Ovary (tissue), 9 donors: ENCODE data around the gene ABCC1. TPM values are rescaled to one million over a fixed set of nuclear protein-coding genes. Genes with fewer than 3 reads are reported as not detected.

Source experiments
- DNase-seq, 5 donors: peaks; one replicate each; pipeline ENCODE4 v3.0.0-alpha.2; 2019 to 2020
- H3K27ac ChIP-seq, 2 donors: fragments of 200-600 bp; one replicate each; pipeline versions ENCODE4 v1.5.1 to v1.8.0; 2019 to 2022
- H3K27me3 ChIP-seq: fragments of 200-600 bp; one replicate; pipeline ENCODE4 v1.8.0; 2022
- H3K36me3 ChIP-seq: fragments of 200-600 bp; sonication (generic); one replicate; pipeline ENCODE4 v1.5.1; 2019
- H3K4me1 ChIP-seq: one replicate; pipeline ENCODE4 v1.8.1; 2013; ENCODE audit warnings: mild to moderate bottlenecking, moderate library complexity; ENCODE audit not compliant: insufficient read depth
- H3K4me3 ChIP-seq: fragments of 200-600 bp; sonication (generic); one replicate; pipeline ENCODE4 v1.5.1; 2017
- H3K9me3 ChIP-seq, 2 donors: fragments of 200-600 bp in 1 of 2; sonication (generic) in 1 of 2; one replicate each; pipeline versions ENCODE4 v1.5.1 to v1.8.1; 2013 to 2019; ENCODE audit warnings: mild to moderate bottlenecking in 1 of 2, moderate library complexity in 1 of 2
- CTCF ChIP-seq, 3 donors: fragments of 450-650 bp in 2 of 3; fragments of 200-600 bp in 1 of 3; IDR thresholded peaks; one replicate each; pipeline versions ENCODE4 v1.5.1 to v1.8.0; 2016 to 2022; ENCODE audit warnings: antibody characterized with exemption in 3 of 3, mild to moderate bottlenecking in 1 of 3
- EP300 ChIP-seq: sonication (generic); formaldehyde crosslinking; IDR thresholded peaks from one replicate; pipeline ENCODE4 v1.6.1; 2017; ENCODE audit warnings: antibody characterized with exemption
- POLR2A ChIP-seq: fragments of 450-650 bp; IDR thresholded peaks from one replicate; pipeline ENCODE4 v1.6.1; 2017; ENCODE audit warnings: antibody characterized with exemption, mild to moderate bottlenecking, moderate library complexity
- WGBS, 3 donors: extraction: QIAGEN DNeasy Blood & Tissue Kit in 1 of 3; methylation state at CpG; one replicate each; pipeline versions ENCODE4 v1.1.5 to v1.1.7; 2013 to 2017; 5-methylcytosine and 5-hydroxymethylcytosine counted together
- intact Hi-C, 4 donors: fragments of 100-400 bp; cut with DNase I; formaldehyde crosslinking; loops; one replicate each; pipeline versions ENCODE4 v1.11.0 to v1.15.1; 2022 to 2023
- polyA plus RNA-seq, 2 donors: library from polyadenylated mRNA; stranded (reverse); fragments of 200-250 nt in 1 of 2; fragments of 350-450 nt in 1 of 2; fragmentation: Illumina TruSeq in 1 of 2; extraction: RNeasy Lipid Tissue Mini Kit (QIAGEN cat#74804) in 1 of 2; gene quantifications; one replicate each; pipeline ENCODE4 v1.2.3, GENCODE V29; 2013 to 2014
- total RNA-seq, 7 donors: library from RNA; depleted of rRNA in 2 of 7; stranded (reverse); fragments of >200 nt in 2 of 7; fragmentation: NEBNext Ultra II Directional in 3 of 7; extraction: Animal tissue kit (Norgen Biotek cat#: 25700) in 3 of 7; gene quantifications; one replicate each; pipeline versions ENCODE4 v1.1.0 to v1.2.4, GENCODE V29; 2016 to 2023
- donor health status: DM: no; HTN: no; CAD: no; lungs with moderate emphysema.
- donor health status: DM: no; HTN: no; CAD: no.
- donor health status: Bipolar disorder and iron deficiency.
- donor health status: DM: yes; HTN: yes; CAD: no.
- donor health status: DM: no; HTN: no; CAD: no.
- donor health status: DM: yes; HTN: yes; CAD: no.

Gene ABCC1
- total and polyA plus RNA-seq, 9 donors = 10.0 to 31.1 (median 20.9) TPM

- TF ChIP-seq CTCF (IDR thresholded peaks at IDR 0.05) = no peak
- TF ChIP-seq POLR2A = no peak
- TF ChIP-seq EP300 = no peak
- Histone ChIP-seq H3K4me1 (no peaks in the 10 kb centered on the region), H3K27me3 (no peaks in the 10 kb centered on the region), H3K9me3 (no peaks in the 10 kb centered on the region), H3K4me3 (no peak overlapping the region), H3K36me3 (no peaks in the 10 kb centered on the region), H3K27ac (no peak overlapping the region)
- 93 to 95% (median 95%) methylated on average over 10 of the region's 10 CpGs for WGBS, 3 donors
- intact Hi-C loops = no loop called here
- DNase-seq = no peak
These were observed 91.9 kb downstream of the ABCC1 start for GRCh38 chr16:16041196-16041892.

- no peaks in the 10 kb centered on the region for H3K9me3 ChIP-seq
- TF ChIP-seq POLR2A = no peak
- no peak for TF ChIP-seq CTCF (IDR thresholded peaks at IDR 0.05)
- no peak for TF ChIP-seq EP300
- H3K27me3 ChIP-seq = no peaks in the 10 kb centered on the region
- intact Hi-C loops = no loop called here
- no peak overlapping the region for H3K27ac ChIP-seq
- H3K4me1 ChIP-seq = no peaks in the 10 kb centered on the region
- WGBS, 3 donors = 63 to 79% (median 68%) methylated on average over 2 of the region's 2 CpGs
- no peak for DNase-seq
- no peak overlapping the region for H3K4me3 ChIP-seq
- no peaks in the 10 kb centered on the region for H3K36me3 ChIP-seq
These were observed 92.7 kb downstream of the ABCC1 start for GRCh38 chr16:16042076-16042475.

DNA sequence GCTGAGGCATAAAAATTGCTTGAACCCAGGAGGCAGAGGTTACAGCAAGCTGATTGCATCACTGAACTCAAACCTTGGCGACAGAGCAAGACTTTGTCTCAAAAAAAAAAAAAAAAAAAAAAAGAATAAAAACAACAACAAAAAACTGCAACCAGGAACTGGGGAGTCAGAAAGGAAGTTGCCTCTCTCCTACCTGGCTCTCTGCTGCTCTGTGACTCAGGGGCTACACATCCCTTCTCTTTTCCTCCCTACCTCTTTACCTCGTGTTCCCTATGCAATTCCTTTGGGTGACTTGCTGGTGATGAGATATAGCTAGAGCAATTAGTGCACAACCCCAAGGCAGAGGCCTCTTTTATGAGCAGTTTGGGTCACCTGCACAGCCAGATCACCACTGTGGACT lies 95.9 kb downstream of the ABCC1 start:
- H3K4me1 ChIP-seq = no peaks in the 10 kb centered on the region
- TF ChIP-seq EP300 (no peak), CTCF (IDR thresholded peaks at IDR 0.05) (no peak), POLR2A (no peak)

GRCh38 chr16:16045879-16046278 lies 96.5 kb downstream of the ABCC1 start:
- TF ChIP-seq CTCF (IDR thresholded peaks at IDR 0.05) = no peak
- TF ChIP-seq EP300 = no peak
- no peak for TF ChIP-seq POLR2A
- H3K27ac ChIP-seq = no peak overlapping the region

More for the DNA sequence above, 95.9 kb downstream of the ABCC1 start:
- WGBS, 3 donors = 56 to 63% (median 56%) methylated on average over 2 of the region's 2 CpGs
- intact Hi-C loops = no loop called here
- Histone ChIP-seq H3K27ac (no peak overlapping the region), H3K4me3 (no peak overlapping the region), H3K36me3 (no peaks in the 10 kb centered on the region), H3K27me3 (no peaks in the 10 kb centered on the region), H3K9me3 (no peaks in the 10 kb centered on the region)
- no peak for DNase-seq

More at GRCh38 chr16:16045879-16046278, 96.5 kb downstream of the ABCC1 start:
- Histone ChIP-seq H3K9me3 (no peaks in the 10 kb centered on the region), H3K4me3 (no peak overlapping the region), H3K27me3 (no peaks in the 10 kb centered on the region), H3K36me3 (no peaks in the 10 kb centered on the region), H3K4me1 (no peaks in the 10 kb centered on the region)
- no peak for DNase-seq
- intact Hi-C loops = no loop called here
- 87 to 92% (median 91%) methylated on average over 12 of the region's 12 CpGs for WGBS, 3 donors
